A673 (cell line): ENCODE measurements around the gene ATOSA. TPM values are rescaled to one million over a fixed set of nuclear protein-coding genes. Genes with fewer than 3 reads are reported as not detected.

ENCODE experiments used
- BruUV-seq: library from RNA; stranded (reverse); fragments of 400-500 nt; replicated peaks from 2 replicates; lab custom pipeline; 2021; lab: Mats Ljungman, UMichigan
- CTCF ChIA-PET: fragments of 300-600 bp; sonication (Branson Sonifier 250); formaldehyde crosslinking; loops from one replicate; lab custom pipeline; 2022; ENCODE audit warnings: antibody characterized with exemption; lab: Charles Lee
- POLR2A ChIA-PET: fragments of 300-600 bp; sonication (Branson Sonifier 250); formaldehyde crosslinking; loops from one replicate; lab custom pipeline; 2022; ENCODE audit warnings: antibody characterized with exemption; ENCODE audit not compliant: low non-redundant PET; lab: Charles Lee
- DNase-seq: peaks from one replicate; pipeline ENCODE4 v3.0.0-alpha.2; 2015; ENCODE audit warnings: low spot score
- H3K27ac ChIP-seq: fragments of 200-600 bp; sonication (generic); 2 replicates; pipeline ENCODE4 v1.5.1; 2016; ENCODE audit warnings: mixed run types, low read depth, mild to moderate bottlenecking, mixed read lengths, antibody characterized with exemption, low read length; ENCODE audit not compliant: poor library complexity, severe bottlenecking
- H3K27me3 ChIP-seq: fragments of 200-600 bp; sonication (generic); replicated peaks from 2 replicates; pipeline ENCODE4 v1.6.1; 2017; ENCODE audit warnings: mixed run types, low read depth, mild to moderate bottlenecking, mixed read lengths, antibody characterized with exemption, low read length; ENCODE audit not compliant: insufficient read depth, poor library complexity
- H3K36me3 ChIP-seq: fragments of 200-600 bp; sonication (generic); 2 replicates; pipeline ENCODE4 v1.6.1; 2016; ENCODE audit warnings: mixed run types, mild to moderate bottlenecking, mixed read lengths, antibody characterized with exemption, low read length; ENCODE audit not compliant: insufficient read depth, poor library complexity, severe bottlenecking
- H3K4me1 ChIP-seq: fragments of 200-600 bp; sonication (generic); 2 replicates; pipeline ENCODE4 v1.6.1; 2017; ENCODE audit warnings: mixed run types, mild to moderate bottlenecking, mixed read lengths, antibody characterized with exemption, low read length; ENCODE audit not compliant: insufficient read depth, poor library complexity, severe bottlenecking
- H3K4me3 ChIP-seq: fragments of 200-600 bp; sonication (generic); 2 replicates; pipeline ENCODE4 v1.5.1; 2016; ENCODE audit warnings: low read depth, mixed run types, mild to moderate bottlenecking, mixed read lengths, low read length; ENCODE audit not compliant: poor library complexity, severe bottlenecking
- H3K9me3 ChIP-seq: fragments of 200-600 bp; sonication (generic); 2 replicates; pipeline ENCODE4 v1.6.1; 2016; ENCODE audit warnings: mixed run types, low read depth, mild to moderate bottlenecking, mixed read lengths, antibody characterized with exemption, low read length; ENCODE audit not compliant: poor library complexity, severe bottlenecking
- CTCF ChIP-seq: fragments of 300-800, 200-600 bp; sonication (generic); conservative IDR thresholded peaks from 2 replicates; pipeline ENCODE4 v1.5.1; 2017; ENCODE audit warnings: low read depth, mild to moderate bottlenecking, antibody characterized with exemption, low read length, moderate library complexity, mixed read lengths
- EZH2 ChIP-seq: fragments of 200-600 bp; sonication (generic); IDR thresholded peaks from 2 replicates; pipeline ENCODE4 v1.6.1; 2017; ENCODE audit warnings: borderline replicate concordance, low read depth, mild to moderate bottlenecking, mixed read lengths, antibody characterized with exemption, low read length; ENCODE audit not compliant: poor library complexity, severe bottlenecking
- intact Hi-C: fragments of 100-400 bp; cut with micrococcal nuclease; formaldehyde crosslinking; loops from one replicate; pipeline ENCODE4 v1.10.0; 2022; ENCODE audit not compliant: unreplicated experiment
- total RNA-seq: library from RNA; stranded (reverse); gene quantifications from 2 replicates; pipeline ENCODE4 v1.2.3, GENCODE V29; 2021

The ATOSA gene
- total RNA-seq, 1 experiment from 2014 or later = 5.3 TPM

DNA sequence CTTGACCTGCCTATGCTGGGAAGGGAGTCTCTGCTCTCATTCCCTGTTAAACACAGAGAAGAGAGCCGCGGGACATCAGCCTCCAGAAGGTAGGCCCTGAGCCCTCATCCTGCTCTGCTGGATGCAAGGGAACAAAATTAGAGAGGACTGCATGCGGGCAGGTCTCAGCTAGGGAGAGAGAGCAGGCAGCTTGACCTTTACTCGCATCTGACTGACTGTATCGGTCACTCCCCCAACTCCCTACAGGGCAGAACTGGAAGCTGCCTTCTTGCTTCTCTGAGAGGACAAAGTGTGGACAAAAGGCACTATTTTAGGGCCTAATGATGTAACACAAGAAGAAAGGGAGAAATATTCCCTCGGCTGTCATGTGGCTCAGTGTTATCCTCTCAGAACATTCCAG is 38.7 kb upstream of the ATOSA start:
- no peak overlapping the region for H3K4me3 ChIP-seq
- no peaks in the 10 kb centered on the region for H3K9me3 ChIP-seq
- no peak for DNase-seq
- no TSS peak for BruUV-seq
- H3K27me3 ChIP-seq = no peaks in the 10 kb centered on the region
- H3K4me1 ChIP-seq = no peaks in the 10 kb centered on the region
- no peak overlapping the region for H3K27ac ChIP-seq
- TF ChIP-seq CTCF = no peak
- no peak for TF ChIP-seq EZH2
- H3K36me3 ChIP-seq = no peaks in the 10 kb centered on the region
- intact Hi-C loops = no loop called here
- POLR2A ChIA-PET = no interaction called here
- CTCF ChIA-PET = no interaction called here

GRCh38 chr15:52717481-52717880 is 38.3 kb upstream of the ATOSA start:
- POLR2A ChIA-PET = no interaction called here
- TF ChIP-seq EZH2 (no peak), CTCF (no peak)
- Histone ChIP-seq H3K27ac (no peak overlapping the region), H3K4me3 (no peak overlapping the region), H3K4me1 (no peaks in the 10 kb centered on the region), H3K27me3 (no peaks in the 10 kb centered on the region), H3K9me3 (no peaks in the 10 kb centered on the region), H3K36me3 (no peaks in the 10 kb centered on the region)
- no peak for DNase-seq
- BruUV-seq = no TSS peak
- intact Hi-C loops = no loop called here
- CTCF ChIA-PET = no interaction called here

DNA sequence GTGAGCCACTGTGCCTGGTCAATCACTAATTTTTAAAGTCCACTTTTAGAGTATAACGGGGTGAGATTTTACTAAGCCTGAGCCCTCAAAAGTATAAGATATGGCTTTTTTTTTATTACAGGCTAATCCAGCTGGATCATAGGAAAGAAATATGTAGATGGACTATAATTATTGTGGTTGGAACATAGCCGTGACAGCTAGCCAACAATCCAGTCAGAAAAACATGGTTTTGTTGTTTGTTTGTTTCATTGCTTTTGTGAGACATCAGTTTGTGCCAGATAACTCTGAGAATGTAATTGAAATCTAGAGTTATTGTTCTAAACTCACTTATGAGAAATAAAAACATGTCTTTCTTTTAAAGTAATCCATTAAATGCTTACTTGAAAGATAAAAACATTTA is 37.3 kb upstream of the ATOSA start:
- TF ChIP-seq CTCF (no peak), EZH2 (no peak)
- ChIA-PET POLR2A (no interaction called here), CTCF (interaction anchor here (0.6 kb wide), 1 partner anchor 19 kb away, joined by 8 read pairs; no protein-coding TSS in a partner anchor)
- BruUV-seq = no TSS peak
- DNase-seq = no peak
- no peaks in the 10 kb centered on the region for H3K4me1 ChIP-seq
- no peak overlapping the region for H3K27ac ChIP-seq
- H3K4me3 ChIP-seq = no peak overlapping the region
- intact Hi-C loops = no loop called here
- H3K27me3 ChIP-seq = no peaks in the 10 kb centered on the region
- no peaks in the 10 kb centered on the region for H3K36me3 ChIP-seq
- H3K9me3 ChIP-seq = no peaks in the 10 kb centered on the region
